ENCODE results near the gene RUNX2. TPM values are rescaled to one million over a fixed set of nuclear protein-coding genes. Genes with fewer than 3 reads are reported as not detected.

RUNX2 gene
- polyA plus RNA-seq, 4 donors: 2.8 to 3.8 (median 3.0) TPM

- no peak for DNase-seq (ENCODE audit: low read depth in 4 of 4, low spot score in 2 of 4)
Observed at GRCh38 chr6:45633272-45633908, 305.3 kb downstream of the RUNX2 start.

- DNase-seq (ENCODE audit: low read depth in 4 of 4, low spot score in 2 of 4): no peak
Observed at GRCh38 chr6:45634231-45634630, 306.1 kb downstream of the RUNX2 start.

DNA sequence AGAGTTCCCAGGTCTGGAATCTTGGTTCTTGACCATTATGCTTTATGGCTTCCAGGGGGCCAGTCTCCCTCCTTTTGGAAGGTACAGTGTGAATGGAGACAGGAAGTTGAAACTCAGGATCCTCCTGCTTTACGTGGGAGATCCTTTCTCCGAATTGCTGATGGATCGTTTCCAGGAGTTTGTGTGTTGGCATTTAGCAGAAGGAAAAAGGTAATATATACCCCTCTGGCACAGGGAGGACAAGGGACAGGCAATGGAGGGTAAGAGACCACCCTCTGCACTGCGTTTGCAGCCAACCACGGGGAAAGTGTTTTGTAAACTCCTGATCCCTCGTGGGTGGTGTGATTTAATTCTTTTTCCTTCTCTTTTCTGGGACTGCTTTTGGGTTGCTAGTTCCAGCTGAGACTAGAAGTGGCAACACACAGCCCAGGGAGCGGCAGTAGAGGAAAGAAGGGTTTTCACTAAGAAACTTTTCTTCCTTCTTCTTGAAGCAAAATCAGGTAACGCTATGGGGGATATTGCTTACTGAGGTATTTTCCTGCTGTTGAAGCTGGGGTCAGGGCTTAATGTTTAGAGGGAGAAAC lies 307.2 kb downstream of the RUNX2 start:
- DNase-seq (ENCODE audit: low read depth in 4 of 4, low spot score in 2 of 4): no peak

- no peak for DNase-seq (ENCODE audit: low read depth in 4 of 4, low spot score in 2 of 4)
Observed at GRCh38 chr6:45637056-45637455, 308.9 kb downstream of the RUNX2 start.

DNA sequence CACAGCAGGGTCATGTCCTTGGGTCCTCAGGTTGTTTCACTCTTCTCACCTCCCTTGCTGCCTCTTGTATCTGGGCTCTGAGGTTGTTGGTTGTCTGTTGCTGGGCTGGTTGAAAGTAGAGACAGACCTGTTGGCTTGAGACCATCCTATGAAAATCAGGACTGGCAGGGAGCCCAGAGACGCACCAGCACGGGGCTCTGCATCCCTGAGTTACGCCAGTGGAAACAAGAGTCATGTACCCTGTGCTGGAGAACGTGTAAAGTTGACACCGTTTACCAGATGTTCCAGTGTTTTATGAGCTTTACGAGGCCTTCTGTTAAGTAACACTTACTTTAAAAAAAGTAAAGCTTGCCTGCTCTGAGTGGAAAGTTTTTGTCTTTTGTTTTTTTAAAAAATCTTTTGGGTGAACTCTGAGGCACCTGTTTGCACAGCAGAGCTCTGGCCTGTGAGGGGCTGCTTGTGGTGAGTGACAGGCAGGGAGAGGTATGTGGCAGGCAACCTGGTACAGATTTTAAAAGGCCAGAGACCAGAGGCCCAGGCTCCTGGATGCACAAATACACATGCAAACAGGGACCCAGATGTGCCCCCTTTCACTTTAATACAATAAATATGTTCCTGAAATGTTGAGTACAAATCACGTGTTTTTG lies 309.6 kb downstream of the RUNX2 start:
- DNase-seq (ENCODE audit: low read depth in 4 of 4, low spot score in 2 of 4): no peak

DNA sequence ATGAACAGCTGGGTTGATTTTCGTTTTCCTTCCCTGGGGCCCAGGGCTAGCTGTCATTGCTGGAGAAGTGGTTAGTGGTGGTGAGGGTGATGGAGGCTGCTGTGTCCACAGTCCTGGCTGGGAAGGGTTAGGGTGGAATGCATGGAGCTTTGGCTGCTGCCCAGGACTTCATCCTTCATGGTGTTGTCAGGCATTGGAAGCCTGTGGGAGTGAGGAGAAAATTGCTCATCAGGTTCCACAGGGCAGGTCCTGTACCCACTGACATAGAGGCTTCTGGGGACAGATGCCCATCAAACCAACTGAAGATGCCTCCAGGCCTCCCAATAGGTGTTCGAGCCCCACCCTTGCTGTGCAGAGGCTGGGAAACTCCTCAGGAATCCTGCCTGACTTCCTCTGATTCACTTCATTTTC lies 312.0 kb downstream of the RUNX2 start:
- no peak for DNase-seq (ENCODE audit: low read depth in 4 of 4, low spot score in 2 of 4)

- no peak for DNase-seq (ENCODE audit: low read depth in 4 of 4, low spot score in 2 of 4)
Observed at GRCh38 chr6:45640811-45641210, 312.7 kb downstream of the RUNX2 start.

DNA sequence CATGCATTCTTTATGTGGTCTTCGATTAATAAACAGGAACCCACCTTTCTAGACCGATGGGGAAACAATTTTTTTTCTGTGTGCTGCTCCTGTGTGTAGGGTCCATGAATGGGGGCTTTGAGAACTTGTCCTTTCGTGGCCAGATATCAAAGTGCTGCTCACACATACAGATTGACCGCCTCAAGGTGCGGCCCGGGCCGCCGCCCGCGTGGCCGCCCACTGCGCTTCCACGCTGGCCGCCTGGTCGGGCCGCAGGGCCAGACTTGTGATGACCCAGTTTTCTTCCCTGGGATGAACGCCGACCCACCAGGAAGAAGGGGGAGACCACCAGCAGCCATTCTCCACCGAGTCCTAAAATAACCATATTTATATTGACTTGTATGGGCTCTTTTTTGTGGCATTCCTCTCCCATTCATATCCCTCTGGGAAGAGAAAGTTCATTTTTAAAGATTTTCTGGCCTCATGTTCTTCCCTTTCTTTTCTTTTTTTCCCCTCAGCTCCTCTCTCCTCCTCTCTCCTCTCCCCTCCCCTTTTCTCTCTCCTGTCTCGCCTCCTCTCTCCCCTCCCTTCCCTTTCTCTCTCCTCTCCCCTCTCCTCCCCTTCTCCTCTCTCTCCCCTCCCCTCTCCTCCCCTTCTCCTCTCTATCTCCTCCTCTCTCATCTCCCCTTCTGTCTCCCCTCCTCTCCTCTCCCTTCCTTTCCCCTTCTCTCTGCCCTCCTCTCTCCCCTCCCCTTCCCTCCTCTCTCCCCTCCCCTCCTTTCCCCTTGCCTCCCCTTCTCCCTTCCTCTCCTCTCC lies 314.4 kb downstream of the RUNX2 start:
- no peak for DNase-seq (ENCODE audit: low read depth in 4 of 4, low spot score in 2 of 4)

DNA sequence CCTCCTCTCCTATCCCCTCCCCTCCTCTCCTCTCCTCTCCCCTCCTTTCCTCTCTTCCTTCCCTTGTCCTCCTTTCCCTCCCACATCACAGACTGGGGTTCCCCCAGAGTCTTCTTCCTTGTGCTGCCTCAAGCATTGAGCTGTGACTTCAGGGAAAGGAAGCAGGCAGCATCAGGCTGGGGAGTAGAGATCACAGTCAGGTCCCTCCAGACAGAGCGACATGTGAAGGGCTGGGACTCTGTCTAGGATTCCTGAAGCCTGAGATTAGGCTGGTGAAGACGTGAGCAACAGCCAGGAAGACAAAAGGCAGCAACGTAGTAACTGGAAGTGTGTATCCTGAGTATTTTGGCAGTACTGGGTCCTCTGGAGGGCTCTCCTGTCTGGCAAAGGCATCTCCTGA lies 315.0 kb downstream of the RUNX2 start:
- DNase-seq (ENCODE audit: low read depth in 4 of 4, low spot score in 2 of 4): no peak

- no peak for DNase-seq (ENCODE audit: low read depth in 4 of 4, low spot score in 2 of 4)
Observed at GRCh38 chr6:45644720-45645119, 316.6 kb downstream of the RUNX2 start.

- DNase-seq (ENCODE audit: low read depth in 4 of 4, low spot score in 2 of 4): no peak
Observed at GRCh38 chr6:45645302-45645701, 317.2 kb downstream of the RUNX2 start.

GRCh38 chr6:45647341-45648261 lies 319.5 kb downstream of the RUNX2 start:
- DNase-seq (ENCODE audit: low read depth in 4 of 4, low spot score in 2 of 4): no peak

GRCh38 chr6:45648262-45648620 lies 320.1 kb downstream of the RUNX2 start:
- DNase-seq (ENCODE audit: low read depth in 4 of 4, low spot score in 2 of 4): no peak

DNA sequence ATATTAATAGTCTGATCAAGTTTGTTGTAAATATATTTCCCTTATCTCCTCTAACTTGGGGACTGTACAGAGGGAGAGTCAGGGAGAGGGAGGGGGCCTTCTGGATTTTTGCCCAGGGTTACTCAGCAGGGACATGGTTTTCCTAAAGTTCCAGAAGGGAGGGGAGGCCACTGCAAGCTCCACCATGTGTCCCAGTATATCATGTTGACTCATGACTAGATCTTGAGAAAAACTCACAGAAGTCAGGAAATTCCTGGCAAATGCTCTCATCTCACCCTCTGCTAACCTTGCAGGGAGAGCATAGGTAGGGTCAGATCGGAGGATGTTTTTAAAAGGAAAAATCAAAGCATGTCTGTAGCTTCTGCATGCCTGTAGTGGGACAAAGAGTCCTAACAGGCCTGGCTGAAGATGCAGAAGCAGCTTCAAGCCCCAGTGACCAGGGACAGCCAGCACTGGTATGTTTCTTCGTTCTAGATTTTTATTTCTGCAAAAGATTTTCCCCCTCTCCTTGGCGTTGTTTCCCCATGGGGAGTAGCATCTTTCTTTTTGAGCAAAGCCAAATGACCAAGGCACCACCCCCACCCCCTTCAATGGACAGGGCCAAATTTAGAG lies 322.5 kb downstream of the RUNX2 start:
- DNase-seq (ENCODE audit: low read depth in 4 of 4, low spot score in 2 of 4): no peak

DNA sequence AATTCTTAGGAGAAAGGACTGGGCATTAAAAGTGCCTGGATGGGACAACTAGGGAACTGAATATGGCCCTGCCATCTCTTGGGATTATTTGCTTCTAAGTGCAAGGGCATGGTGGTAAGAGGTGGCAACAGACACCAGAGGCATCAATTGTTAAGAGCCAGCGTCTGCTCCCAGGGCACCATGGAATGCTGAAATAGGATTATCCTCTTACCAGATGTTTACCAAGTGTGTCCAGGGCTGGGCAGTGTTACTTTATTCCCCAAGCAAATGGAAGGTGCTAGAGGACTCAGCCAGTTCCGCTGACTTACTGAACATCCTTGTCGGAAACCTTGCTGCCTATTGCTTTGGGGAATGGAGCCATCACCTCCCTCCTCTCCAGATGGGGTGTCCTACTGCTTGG lies 323.2 kb downstream of the RUNX2 start:
- no peak for DNase-seq (ENCODE audit: low read depth in 4 of 4, low spot score in 2 of 4)

GRCh38 chr6:45652416-45652815 lies 324.3 kb downstream of the RUNX2 start:
- DNase-seq (ENCODE audit: low read depth in 4 of 4, low spot score in 2 of 4): no peak

- DNase-seq (ENCODE audit: low read depth in 4 of 4, low spot score in 2 of 4): no peak
Observed at GRCh38 chr6:45653117-45653883, 325.2 kb downstream of the RUNX2 start.

DNA sequence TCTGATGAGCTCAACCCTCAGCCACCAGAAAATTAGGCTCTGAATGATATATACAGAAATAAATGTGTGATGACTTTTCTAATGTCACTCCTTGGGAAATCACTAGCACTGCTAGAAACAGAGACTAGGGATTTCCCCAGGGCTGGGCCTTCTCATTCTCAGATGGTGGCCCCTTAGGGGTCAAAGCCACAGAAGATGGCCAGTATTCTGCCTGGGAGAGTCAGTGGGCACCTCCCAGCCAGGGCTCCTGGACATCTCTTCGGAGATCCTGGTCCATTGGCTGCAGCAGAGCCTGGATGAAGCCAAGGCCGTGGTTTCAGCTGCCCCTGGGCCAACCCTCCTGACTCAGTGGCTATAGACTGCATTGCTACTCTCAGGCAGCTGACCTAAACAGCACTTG lies 326.5 kb downstream of the RUNX2 start:
- no peak for DNase-seq (ENCODE audit: low read depth in 4 of 4, low spot score in 2 of 4)

DNA sequence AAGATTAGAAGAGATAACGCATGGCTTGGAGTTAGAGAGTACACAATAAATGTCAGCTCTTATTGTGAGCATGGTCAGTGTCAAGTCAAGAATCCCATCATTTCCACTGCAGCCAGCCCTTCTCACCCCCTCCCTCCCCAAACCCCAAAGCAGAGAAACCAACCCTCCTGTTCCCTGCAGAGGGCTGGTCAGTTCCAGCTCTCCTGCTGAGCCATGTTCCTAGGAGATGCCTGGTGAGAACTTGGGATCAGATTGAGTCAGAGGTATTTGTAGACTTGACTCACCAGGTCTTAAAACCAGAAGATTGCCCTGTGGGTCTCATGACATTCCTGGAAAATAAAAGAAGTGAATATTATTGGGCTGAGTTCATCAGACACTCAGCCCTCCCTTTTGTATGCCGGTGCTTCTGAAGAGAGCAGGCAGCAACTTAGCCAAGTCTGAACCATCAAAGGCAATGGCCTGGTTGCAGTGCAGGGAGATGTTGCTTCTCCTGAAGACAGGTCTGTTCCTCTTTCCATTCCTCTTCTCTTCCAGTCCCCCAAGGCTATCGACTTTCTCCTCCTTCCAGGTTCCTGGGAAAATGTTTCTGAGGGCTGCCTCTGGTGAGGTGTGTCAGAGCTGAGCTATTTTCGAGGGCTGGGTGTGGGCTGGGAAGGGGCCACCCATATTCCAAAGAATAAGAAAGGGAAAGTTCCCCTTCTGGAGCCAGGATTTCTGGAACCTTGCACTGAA lies 327.8 kb downstream of the RUNX2 start:
- DNase-seq (ENCODE audit: low read depth in 4 of 4, low spot score in 2 of 4): no peak

All from left renal cortex interstitium (tissue), 4 donors.